Naive thymus-derived CD4-positive, alpha-beta T cell (primary cell): ENCODE measurements around the gene MLYCD. TPM values are rescaled to one million over a fixed set of nuclear protein-coding genes. Genes with fewer than 3 reads are reported as not detected.

Experiments
- ATAC-seq: fragments of 150-1000 bp; cut with Tn5 transposase; 2 replicates; pipeline ENCODE4 v1.10.0; 2021; ENCODE audit warnings: mild to moderate bottlenecking, moderate library complexity
- CTCF ChIA-PET: fragments of 350-600 bp; sonication (Branson Sonifier 250); formaldehyde crosslinking; loops from one replicate; lab custom pipeline; 2021; ENCODE audit warnings: antibody characterized with exemption; lab: Charles Lee
- POLR2A ChIA-PET: fragments of 350-600 bp; sonication (Branson Sonifier 250); formaldehyde crosslinking; loops from one replicate; lab custom pipeline; 2021; ENCODE audit warnings: antibody characterized with exemption, inconsistent platforms; lab: Charles Lee
- DNase-seq, 9 donors: peaks; one replicate each; pipeline versions ENCODE4 v3.0.0 to v3.0.0-alpha.2; 2020 to 2022; ENCODE audit warnings: mixed read lengths in 1 of 9
- H3K27ac ChIP-seq: one replicate; pipeline ENCODE4 v1.7.0; 2013; ENCODE audit warnings: mild to moderate bottlenecking, low read depth, low read length, moderate library complexity
- H3K27me3 ChIP-seq, 2 donors: one replicate each; pipeline ENCODE4 v1.7.0; 2013; ENCODE audit warnings: low read length in 2 of 2, mild to moderate bottlenecking in 2 of 2, moderate library complexity in 2 of 2; ENCODE audit not compliant: control insufficient read depth in 2 of 2, insufficient read depth in 2 of 2
- H3K36me3 ChIP-seq, 3 experiments: 1 replicate in 2 of 3; 2 replicates in 1 of 3; pipeline ENCODE4 v1.7.0; 2013; ENCODE audit warnings: low read length in 3 of 3, mild to moderate bottlenecking in 3 of 3, moderate library complexity in 1 of 3; ENCODE audit not compliant: insufficient read depth in 3 of 3, control insufficient read depth in 2 of 3
- H3K4me1 ChIP-seq, 2 donors: one replicate each; pipeline ENCODE4 v1.7.0; 2013; ENCODE audit warnings: low read length in 2 of 2, mild to moderate bottlenecking in 2 of 2, moderate library complexity in 1 of 2; ENCODE audit not compliant: control insufficient read depth in 2 of 2, insufficient read depth in 2 of 2
- H3K4me3 ChIP-seq: 2 replicates; pipeline ENCODE4 v1.7.0; 2013; ENCODE audit warnings: mild to moderate bottlenecking, low read length
- H3K9me3 ChIP-seq, 3 experiments: 1 replicate in 2 of 3; 2 replicates in 1 of 3; pipeline ENCODE4 v1.7.0; 2013; ENCODE audit warnings: low read length in 3 of 3; ENCODE audit not compliant: control insufficient read depth in 2 of 3
- H3K27ac Mint-ChIP-seq, 9 donors: one replicate each; pipeline ENCODE4 v1.8.0; 2020 to 2022; ENCODE audit warnings: mixed read lengths in 9 of 9, mild to moderate bottlenecking in 8 of 9, moderate library complexity in 5 of 9, inconsistent platforms in 2 of 9
- H3K27me3 Mint-ChIP-seq, 5 donors: one replicate each; pipeline ENCODE4 v1.8.0; 2021 to 2022; ENCODE audit warnings: mixed read lengths in 5 of 5, mild to moderate bottlenecking in 1 of 5
- H3K36me3 Mint-ChIP-seq, 5 donors: one replicate each; pipeline ENCODE4 v1.8.0; 2020 to 2022; ENCODE audit warnings: mixed read lengths in 5 of 5, mild to moderate bottlenecking in 3 of 5, inconsistent platforms in 1 of 5
- H3K4me1 Mint-ChIP-seq, 7 donors: one replicate each; pipeline ENCODE4 v1.8.0; 2020 to 2022; ENCODE audit warnings: mixed read lengths in 7 of 7, mild to moderate bottlenecking in 3 of 7, inconsistent platforms in 1 of 7
- H3K4me3 Mint-ChIP-seq, 10 donors: one replicate each; pipeline ENCODE4 v1.8.0; 2020 to 2022; ENCODE audit warnings: mild to moderate bottlenecking in 10 of 10, mixed read lengths in 10 of 10, moderate library complexity in 6 of 10, inconsistent platforms in 2 of 10
- H3K9me3 Mint-ChIP-seq, 11 donors: one replicate each; pipeline ENCODE4 v1.8.0; 2020 to 2022; ENCODE audit warnings: mixed read lengths in 11 of 11, mild to moderate bottlenecking in 4 of 11, inconsistent platforms in 1 of 11, moderate library complexity in 1 of 11
- intact Hi-C, 2 donors: fragments of 100-400 bp; cut with micrococcal nuclease; formaldehyde crosslinking; loops; one replicate each; pipeline ENCODE4 v1.15.1; 2023
- polyA plus RNA-seq, 2 donors: library from polyadenylated mRNA; unstranded; fragments of 300-500 nt; fragmentation: Illumina TruSeq; gene quantifications; one replicate each; pipeline ENCODE4 v1.2.3, GENCODE V29; 2021
- total RNA-seq, 6 experiments: library from RNA in 5 of 6; stranded (reverse) in 5 of 6; gene quantifications; 1 replicate in 5 of 6; 2 replicates in 1 of 6; pipeline ENCODE4 v1.2.3 and lab custom pipeline; 2021 to 2026

The MLYCD gene
- total and polyA plus RNA-seq, 7 experiments from 2014 or later, result 1.8 to 11.4 (median 6.7) TPM

DNA sequence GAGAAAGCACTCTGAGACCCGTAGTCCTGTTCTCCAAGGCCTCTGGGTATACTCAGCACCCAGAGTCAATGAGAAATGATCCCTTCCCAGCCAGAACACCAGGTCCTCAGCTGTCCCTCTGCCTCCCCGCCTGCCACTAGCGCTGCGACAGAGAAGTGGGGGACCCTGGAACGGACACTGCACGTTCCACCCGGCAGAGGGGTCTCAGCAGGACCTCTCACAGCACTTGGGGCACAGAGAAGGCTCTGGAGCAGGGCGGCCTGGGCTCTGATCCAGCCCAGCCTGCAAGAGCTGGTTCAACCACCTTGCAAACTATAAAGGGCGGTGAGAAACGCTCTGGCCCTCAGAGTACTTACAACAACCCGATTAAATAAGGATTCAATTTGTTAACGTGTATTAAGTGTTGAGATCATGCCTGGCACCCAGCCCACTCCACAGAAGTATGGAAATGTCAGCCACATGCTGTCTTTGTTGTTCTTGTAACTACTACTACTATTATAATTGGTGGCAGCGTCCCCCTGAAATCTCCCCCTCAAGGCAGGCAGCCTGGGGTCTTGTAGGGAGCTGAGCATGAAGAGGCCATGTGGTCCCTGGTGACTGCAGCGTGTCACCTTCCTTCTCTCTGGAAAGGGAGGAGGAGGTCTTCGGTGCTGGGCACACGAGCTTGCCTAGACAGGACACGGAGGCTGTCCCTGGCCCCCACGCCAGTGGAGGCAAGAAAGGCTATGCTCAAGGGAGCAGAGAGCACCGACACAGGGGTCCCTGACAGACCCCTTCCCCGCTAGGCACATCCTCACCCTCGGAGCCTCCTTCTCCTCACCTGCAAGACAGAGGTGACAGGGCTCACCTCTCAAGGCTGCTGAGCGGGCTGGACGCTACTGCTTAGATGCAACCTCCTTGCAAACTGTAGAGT lies 56.6 kb downstream of the MLYCD start:
- H3K9me3 Mint-ChIP-seq, result no peaks in the 10 kb centered on the region
- DNase-seq, result no peak
- intact Hi-C loops, result loop anchor here (1.0 to 10.0 kb wide), 4 partner anchors 109 to 551 kb away; no protein-coding TSS in a partner anchor
- H3K27me3 Mint-ChIP-seq, result peaks cover 7 to 36% (median 17%) of the 10 kb centered on the region in 5 donors
- Histone ChIP-seq H3K4me3 (no peak overlapping the region), H3K36me3 (no peaks in the 10 kb centered on the region), H3K27ac (no peak overlapping the region), H3K9me3 (no peaks in the 10 kb centered on the region), H3K27me3 (peaks cover 0 to 6% of the 10 kb centered on the region in 2 donors), H3K4me1 (peaks cover 0 to 14% of the 10 kb centered on the region in 2 donors)
- ChIA-PET CTCF (interaction anchor here (0.6 to 1.2 kb wide), 2 partner anchors 8 to 302 kb away, joined by 3 read pairs; no protein-coding TSS in a partner anchor), POLR2A (no interaction called here)
- peaks cover 0 to 8% (median 0%) of the 10 kb centered on the region in 5 donors for H3K36me3 Mint-ChIP-seq
- H3K4me1 Mint-ChIP-seq, result peaks cover 0 to 12% (median 9%) of the 10 kb centered on the region in 7 donors
- H3K27ac Mint-ChIP-seq, result no peak overlapping the region
- no peak for ATAC-seq
- H3K4me3 Mint-ChIP-seq, result no peak overlapping the region

DNA sequence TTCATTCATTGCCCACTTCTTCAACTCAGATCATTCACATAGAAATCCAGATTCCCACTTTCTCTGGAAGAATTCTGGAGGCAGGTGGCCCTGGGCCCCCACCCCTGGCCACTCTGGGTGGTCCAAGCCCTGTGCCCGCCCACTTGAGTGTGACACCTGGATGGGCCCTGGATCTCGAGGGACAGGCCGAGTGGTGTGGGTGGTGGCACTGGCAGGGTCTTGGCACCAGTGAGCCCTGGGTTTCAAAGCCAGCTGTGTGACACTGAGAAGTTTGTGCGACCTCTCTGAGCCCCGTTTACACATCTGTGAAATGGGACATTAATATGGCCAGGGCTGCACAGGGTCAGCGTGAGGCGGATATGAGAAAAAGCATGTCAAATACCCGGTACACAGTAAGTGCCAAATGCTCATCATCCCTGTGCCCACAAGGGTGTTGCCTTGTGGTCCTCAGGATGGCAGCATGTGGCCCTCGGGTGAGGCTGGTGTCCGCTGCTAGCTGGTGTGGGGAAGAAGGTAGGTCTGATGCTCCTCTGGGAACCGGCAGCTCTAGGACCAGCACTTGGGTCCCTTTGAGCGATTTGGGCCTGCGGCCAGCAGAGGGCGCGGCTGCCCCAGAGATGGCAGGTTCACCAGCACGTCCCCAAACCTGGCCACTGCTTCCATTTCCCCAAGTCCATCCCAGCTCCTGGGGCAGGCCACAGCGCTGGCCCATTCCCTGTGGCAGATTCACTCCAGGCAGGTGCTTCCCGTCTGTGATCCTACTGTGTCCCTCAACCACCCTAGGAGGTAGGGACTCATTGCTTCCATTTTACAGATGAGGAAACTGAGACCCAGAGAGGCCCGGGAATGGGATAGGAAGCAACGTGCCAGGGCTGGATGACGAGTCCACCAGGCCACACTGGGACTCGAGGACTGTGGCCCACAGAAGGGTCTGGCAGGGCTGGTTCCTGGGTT lies 57.7 kb downstream of the MLYCD start:
- H3K4me3 ChIP-seq, result no peak overlapping the region
- Mint-ChIP-seq H3K4me3 (no peak overlapping the region), H3K27me3 (peaks cover 7 to 36% (median 17%) of the 10 kb centered on the region in 5 donors), H3K27ac (no peak overlapping the region), H3K4me1 (peaks cover 0 to 12% (median 9%) of the 10 kb centered on the region in 7 donors), H3K36me3 (peaks cover 0 to 8% (median 0%) of the 10 kb centered on the region in 5 donors), H3K9me3 (no peaks in the 10 kb centered on the region)
- ATAC-seq, result peak; percentile 55
- CTCF ChIA-PET, result interaction anchor here (1.2 to 1.9 kb wide), 2 partner anchors 9 to 219 kb away, joined by 3 to 10 read pairs; no protein-coding TSS in a partner anchor
- POLR2A ChIA-PET, result no interaction called here
- H3K27me3 ChIP-seq, result peaks cover 0 to 6% of the 10 kb centered on the region in 2 donors
- intact Hi-C loops, result loop anchor here (1.0 to 10.0 kb wide), 4 partner anchors 108 to 550 kb away; no protein-coding TSS in a partner anchor
- no peaks in the 10 kb centered on the region for H3K36me3 ChIP-seq
- peak; percentile 24 to 79 (median 56) for DNase-seq
- peaks cover 0 to 14% of the 10 kb centered on the region in 2 donors for H3K4me1 ChIP-seq
- H3K9me3 ChIP-seq, result no peaks in the 10 kb centered on the region
- H3K27ac ChIP-seq, result no peak overlapping the region

DNA sequence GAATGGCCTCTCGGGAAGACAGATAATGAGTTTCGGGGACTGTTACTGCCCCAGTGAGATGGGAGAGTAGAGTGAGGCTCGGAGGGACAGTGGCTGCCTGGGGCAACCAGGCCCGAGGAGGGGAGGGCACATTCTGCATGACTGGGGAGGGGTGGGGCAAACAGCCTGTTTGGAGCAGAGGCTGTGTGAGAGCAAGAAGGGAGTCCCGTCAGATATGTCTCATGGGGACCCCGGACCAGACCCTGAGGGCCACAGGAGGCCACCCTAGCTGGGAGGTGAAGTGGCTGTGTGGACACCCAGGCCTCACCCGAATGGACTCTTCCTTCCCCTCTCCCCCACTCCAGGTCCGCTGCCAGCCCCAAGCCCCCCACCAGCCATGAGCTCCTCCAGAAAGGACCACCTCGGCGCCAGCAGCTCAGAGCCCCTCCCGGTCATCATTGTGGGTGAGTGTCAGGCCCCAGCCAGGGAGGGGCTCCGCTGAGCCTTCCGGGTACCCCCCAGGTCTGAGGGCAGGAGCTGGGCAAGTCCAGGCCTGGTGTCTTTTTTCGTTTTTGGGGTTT lies 58.5 kb downstream of the MLYCD start:
- Mint-ChIP-seq H3K27me3 (peaks cover 7 to 33% (median 17%) of the 10 kb centered on the region in 5 donors), H3K27ac (no peak overlapping the region), H3K4me3 (no peak overlapping the region), H3K4me1 (peaks cover 0 to 12% (median 9%) of the 10 kb centered on the region in 7 donors), H3K36me3 (peaks cover 0 to 8% (median 0%) of the 10 kb centered on the region in 5 donors), H3K9me3 (no peaks in the 10 kb centered on the region)
- H3K4me1 ChIP-seq, result peaks cover 0 to 14% of the 10 kb centered on the region in 2 donors
- DNase-seq (no peak), ATAC-seq (no peak)
- ChIA-PET CTCF (interaction anchor here (0.7 to 1.9 kb wide), 2 partner anchors 109 to 218 kb away, joined by 4 to 10 read pairs; no protein-coding TSS in a partner anchor), POLR2A (no interaction called here)
- H3K9me3 ChIP-seq, result no peaks in the 10 kb centered on the region
- no peaks in the 10 kb centered on the region for H3K36me3 ChIP-seq
- intact Hi-C loops, result loop anchor here (2.0 to 10.0 kb wide), 3 partner anchors 107 to 549 kb away; no protein-coding TSS in a partner anchor
- no peak overlapping the region for H3K4me3 ChIP-seq
- H3K27me3 ChIP-seq, result peaks cover 0 to 6% of the 10 kb centered on the region in 2 donors
- no peak overlapping the region for H3K27ac ChIP-seq

DNA sequence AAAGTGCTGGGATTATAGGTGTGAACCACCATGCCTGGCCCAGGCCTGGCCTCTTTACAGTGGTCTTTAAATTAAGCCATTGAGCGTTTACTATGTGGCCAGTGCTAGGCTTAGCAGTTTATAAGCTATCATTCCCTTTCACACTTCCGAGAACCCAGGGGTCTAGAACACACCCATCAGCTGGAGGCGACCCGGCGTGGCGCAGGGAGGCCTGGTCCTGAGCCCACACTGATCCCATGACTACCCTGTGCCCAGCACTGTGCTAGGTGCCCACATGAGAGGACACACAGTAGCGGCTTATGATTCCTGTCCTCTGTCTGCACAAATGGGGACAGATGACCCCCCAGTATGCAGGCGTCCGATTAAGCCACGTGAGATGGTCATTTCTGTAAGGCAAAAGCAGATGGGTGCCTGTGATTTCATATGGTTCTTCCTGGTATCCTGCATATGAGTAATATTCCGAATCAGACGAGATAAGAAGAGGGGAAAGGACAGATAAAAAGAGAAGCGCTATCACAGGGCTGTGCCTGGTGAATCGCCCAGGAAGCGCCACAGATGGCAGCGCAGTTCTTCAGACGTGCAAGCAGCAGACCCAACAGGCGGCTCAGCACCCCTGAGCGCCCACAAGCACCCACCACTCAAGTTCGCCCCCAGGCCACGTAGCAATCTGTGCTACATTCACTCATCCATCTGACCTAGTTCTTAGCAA lies 59.4 kb downstream of the MLYCD start:
- ATAC-seq, result no peak
- no peaks in the 10 kb centered on the region for H3K9me3 Mint-ChIP-seq
- Histone ChIP-seq H3K27me3 (peaks cover 0 to 6% of the 10 kb centered on the region in 2 donors), H3K27ac (no peak overlapping the region), H3K9me3 (no peaks in the 10 kb centered on the region), H3K4me3 (no peak overlapping the region), H3K36me3 (no peaks in the 10 kb centered on the region), H3K4me1 (peaks cover 0 to 9% of the 10 kb centered on the region in 2 donors)
- no peak overlapping the region for H3K27ac Mint-ChIP-seq
- POLR2A ChIA-PET, result no interaction called here
- peaks cover 0 to 8% (median 0%) of the 10 kb centered on the region in 5 donors for H3K36me3 Mint-ChIP-seq
- H3K4me1 Mint-ChIP-seq, result peaks cover 0 to 9% (median 6%) of the 10 kb centered on the region in 7 donors
- intact Hi-C loops, result loop anchor here in 1 of 2 donors (10.0 kb wide), 1 partner anchor 107 kb away; no protein-coding TSS in a partner anchor
- no peak for DNase-seq
- H3K27me3 Mint-ChIP-seq, result peaks cover 7 to 30% (median 14%) of the 10 kb centered on the region in 5 donors
- H3K4me3 Mint-ChIP-seq, result no peak overlapping the region
- CTCF ChIA-PET, result interaction anchor here (0.7 to 1.9 kb wide), 2 partner anchors 108 to 217 kb away, joined by 4 to 10 read pairs; no protein-coding TSS in a partner anchor

DNA sequence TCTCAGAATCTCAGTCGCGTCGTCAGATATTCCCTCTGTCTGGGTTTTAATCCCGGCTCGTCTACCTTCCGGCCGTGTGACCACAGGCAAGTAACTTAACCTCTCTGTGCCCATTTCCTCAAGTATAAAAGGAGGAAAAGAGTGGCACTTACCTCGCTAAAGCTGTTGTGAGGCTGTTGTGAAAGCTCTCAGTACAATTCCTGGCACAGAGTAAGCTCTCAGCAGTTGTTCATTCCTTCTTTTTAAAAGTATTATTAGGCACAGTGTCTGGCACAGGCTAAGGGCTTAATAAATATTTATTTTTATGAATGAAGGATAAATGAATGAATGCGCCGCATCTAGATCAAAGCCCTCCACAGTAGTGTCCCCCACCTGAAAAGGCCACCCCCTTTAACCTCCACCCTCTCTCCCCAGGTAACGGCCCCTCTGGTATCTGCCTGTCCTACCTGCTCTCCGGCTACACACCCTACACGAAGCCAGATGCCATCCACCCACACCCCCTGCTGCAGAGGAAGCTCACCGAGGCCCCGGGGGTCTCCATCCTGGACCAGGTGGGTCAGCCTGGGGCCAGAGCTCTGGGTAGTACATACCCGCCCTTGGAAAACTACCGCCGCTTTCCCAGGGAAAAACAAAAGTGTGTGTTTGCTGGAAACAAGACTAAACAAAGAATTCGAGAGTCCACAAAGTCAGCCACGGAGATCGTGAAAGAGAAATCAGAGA lies 60.1 kb downstream of the MLYCD start:
- H3K4me1 ChIP-seq, result peaks cover 0 to 1% of the 10 kb centered on the region in 2 donors
- no peak for DNase-seq
- no peak overlapping the region for H3K4me3 ChIP-seq
- ChIA-PET CTCF (no interaction called here), POLR2A (no interaction called here)
- Mint-ChIP-seq H3K27me3 (peaks cover 5 to 27% (median 11%) of the 10 kb centered on the region in 5 donors), H3K27ac (no peak overlapping the region), H3K4me3 (no peak overlapping the region), H3K36me3 (peaks cover 0 to 8% (median 0%) of the 10 kb centered on the region in 5 donors), H3K4me1 (peaks cover 0 to 6% (median 4%) of the 10 kb centered on the region in 7 donors), H3K9me3 (no peaks in the 10 kb centered on the region)
- H3K27me3 ChIP-seq, result peaks cover 0 to 4% of the 10 kb centered on the region in 2 donors
- intact Hi-C loops, result loop anchor here in 1 of 2 donors (10.0 kb wide), 1 partner anchor 106 kb away; no protein-coding TSS in a partner anchor
- H3K27ac ChIP-seq, result no peak overlapping the region
- H3K36me3 ChIP-seq, result no peaks in the 10 kb centered on the region
- H3K9me3 ChIP-seq, result no peaks in the 10 kb centered on the region
- no peak for ATAC-seq
